Stimulated activated CD4-positive, alpha-beta T cell treated with anti-CD3 and anti-CD28 coated beads, Interleukin-12 subunit alpha, Interleukin-12 subunit beta, amount 100 ng/mL, for 24 hours (primary cell): ENCODE results near the gene CSDE1.

Experiments
- DNase-seq, 2 experiments: peaks; one replicate each; pipeline ENCODE4 v3.0.0-alpha.2; 2020; ENCODE audit warnings: low read depth in 2 of 2

CSDE1 gene

DNA sequence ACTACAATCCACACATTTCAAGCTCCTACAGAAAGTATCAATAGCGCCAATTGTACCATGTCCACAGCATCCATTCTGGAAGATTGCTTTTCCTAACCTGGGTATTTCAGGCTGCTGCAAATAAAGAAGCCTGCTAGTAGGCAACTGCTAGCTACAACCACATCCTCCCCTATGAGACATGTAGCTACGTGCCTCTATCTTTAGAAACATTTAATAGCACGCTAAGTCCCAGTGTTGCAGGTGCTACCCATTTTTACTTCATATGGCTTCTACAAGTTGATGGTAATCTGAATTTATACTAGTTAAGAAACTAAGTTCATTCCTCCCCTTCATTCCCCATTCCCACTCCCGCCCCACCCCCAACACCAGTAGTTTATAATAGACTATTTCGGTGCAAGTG, 55.0 kb downstream of the CSDE1 start:
- DNase-seq: no peak

- no peak for DNase-seq
These were observed 55.9 kb downstream of the CSDE1 start for GRCh38 chr1:114701931-114702330.

DNA sequence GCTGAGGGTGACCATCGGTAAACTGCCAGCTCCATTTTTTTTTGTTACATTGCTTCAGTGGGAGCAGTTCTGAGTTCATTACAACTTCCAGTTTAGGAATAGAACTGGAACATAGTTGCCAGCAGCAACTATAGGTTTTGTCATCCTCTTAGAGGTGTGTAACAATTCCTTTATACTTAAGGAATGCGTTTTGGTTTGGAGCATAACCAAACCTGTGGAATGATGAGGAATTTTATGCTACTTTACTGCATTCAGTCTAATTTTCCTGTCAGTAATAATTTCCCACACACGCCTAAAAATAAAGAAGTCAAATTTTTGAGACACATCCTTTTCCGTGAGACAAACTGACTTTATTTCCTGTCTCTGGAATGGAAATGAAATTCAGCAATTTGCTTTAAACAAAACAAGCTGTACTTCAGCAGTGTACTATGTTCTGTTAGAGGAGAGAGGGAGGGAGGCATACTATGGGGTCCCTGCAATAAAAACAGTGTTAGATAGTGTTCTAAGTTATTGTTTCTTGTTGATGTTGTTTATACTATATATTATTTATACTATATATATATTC, 57.7 kb downstream of the CSDE1 start:
- DNase-seq: no peak

DNA sequence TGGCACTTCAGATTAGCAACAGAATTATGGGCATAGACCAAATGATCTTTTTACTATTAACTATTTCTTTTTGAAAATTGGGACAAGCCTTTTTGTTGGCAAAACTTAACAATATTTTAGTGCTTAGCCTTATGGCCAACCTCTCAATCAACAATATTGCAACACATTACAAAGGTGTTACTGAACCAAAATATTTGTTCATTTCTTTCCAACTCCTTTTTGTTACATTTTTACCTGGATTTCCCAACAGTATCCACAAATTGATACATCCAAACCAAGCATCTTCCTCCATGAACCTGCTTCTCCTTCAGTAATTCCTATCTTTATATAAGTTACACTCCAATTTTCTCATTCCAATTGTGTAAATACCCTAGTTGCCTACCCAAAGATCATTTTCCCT, 61.0 kb downstream of the CSDE1 start:
- DNase-seq: no peak

DNA sequence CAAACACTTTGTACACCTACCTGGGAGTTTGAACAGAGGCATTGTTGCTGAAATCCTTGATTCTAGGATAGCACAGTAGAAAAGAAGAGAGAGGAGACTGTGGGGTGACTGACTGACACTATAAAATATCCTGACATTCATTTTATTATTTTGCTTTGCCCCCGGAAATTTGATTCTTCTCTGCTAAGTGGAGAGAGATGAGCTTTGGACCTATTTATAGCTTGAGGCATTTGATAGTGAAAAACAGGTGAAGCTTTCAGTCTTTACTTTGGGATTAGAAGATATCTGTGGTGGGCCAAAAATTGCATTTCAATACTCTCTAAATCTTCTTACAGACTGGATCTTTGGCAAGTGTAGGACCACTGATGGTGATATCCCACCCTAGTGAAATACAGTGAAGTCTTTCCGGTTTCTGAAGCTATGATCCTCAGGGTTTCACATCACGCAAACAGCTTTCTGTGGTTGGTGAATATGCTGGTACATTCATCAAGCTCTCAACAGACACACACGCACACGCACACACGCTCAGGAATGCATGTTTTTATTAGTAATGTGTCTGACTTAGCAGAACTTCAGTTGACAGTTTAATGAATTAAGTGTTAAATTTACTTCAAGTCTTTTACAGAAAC, 62.2 kb downstream of the CSDE1 start, which contains the start of gene AMPD1:
Gene AMPD1 (minus strand): TSS at position 117 of the 629 bp plus-strand sequence. CDS start 75 bp downstream, at position 42.
- no peak for DNase-seq

DNA sequence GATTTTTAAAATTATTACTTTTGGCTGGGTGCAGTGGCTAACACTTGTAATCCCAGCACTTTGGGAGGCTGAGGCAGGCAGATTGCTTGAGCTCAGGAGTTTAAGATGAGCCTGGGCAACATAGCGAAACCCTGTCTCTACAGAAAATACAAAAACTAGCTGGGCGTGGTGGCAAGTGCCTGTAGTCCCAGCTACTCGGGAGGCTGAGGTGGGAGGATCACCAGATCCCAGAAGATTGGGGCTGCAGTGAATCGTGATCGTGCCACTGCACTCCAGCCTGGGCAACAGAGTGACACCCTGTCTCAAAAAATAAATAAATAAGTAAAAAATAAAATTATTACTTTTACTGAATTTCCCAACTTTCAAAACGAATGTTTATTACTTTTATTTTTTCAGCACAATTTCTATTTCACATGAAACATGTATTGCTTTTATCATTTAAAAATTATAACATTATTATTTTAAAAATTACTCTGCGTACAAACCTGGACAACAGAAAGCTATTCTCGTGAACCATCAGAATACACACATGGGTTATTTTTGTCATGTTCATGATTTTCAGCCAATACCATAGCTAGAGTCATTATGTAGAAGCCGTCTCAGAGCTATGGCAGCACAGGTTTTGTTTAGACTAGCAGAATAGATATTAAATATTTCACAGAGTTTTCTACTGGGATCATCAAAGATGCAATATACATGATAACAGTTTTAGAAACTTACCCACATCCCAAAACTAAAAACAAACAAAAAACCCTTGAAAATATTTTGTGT, 63.1 kb downstream of the CSDE1 start:
- no peak for DNase-seq

DNA sequence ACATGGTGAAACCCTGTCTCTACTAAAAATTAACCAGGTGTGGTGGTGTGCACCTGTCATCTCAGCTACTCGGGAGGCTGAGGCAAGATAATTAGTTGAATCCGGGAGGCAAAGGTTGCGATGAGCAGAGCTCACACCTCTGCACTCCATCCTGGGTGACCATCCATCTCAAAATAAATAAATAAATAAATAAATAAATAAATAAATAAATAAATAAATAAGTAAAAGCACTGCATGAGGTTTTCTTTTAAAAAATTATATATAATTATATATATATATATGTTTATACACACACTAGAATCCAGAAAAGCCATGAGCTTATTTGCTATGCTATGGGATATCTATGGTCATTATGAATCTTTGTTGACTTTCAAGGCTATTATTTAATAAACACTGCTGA, 64.8 kb downstream of the CSDE1 start:
- DNase-seq: no peak

GRCh38 chr1:114691061-114691460, 66.7 kb downstream of the CSDE1 start:
- no peak for DNase-seq

DNA sequence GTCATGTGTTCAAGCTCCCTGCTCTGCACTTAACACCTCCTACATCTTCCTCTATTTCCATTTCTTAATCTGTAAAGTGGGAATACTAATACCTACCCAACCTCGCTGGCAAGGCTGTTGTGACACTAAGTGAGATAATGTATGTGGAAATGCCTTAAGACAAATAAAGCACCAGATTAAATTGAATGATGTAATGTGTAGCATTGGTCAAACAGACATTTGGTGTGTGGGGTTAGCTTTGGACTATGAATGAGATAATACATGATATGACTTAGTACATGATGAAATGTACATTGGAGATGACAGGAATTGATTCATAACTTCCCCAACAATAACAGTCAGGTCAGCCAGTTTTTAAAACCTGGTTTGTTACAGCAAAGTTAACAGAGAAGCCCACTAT, 67.6 kb downstream of the CSDE1 start:
- DNase-seq: no peak

GRCh38 chr1:114688526-114688925, 69.3 kb downstream of the CSDE1 start:
- DNase-seq: no peak

DNA sequence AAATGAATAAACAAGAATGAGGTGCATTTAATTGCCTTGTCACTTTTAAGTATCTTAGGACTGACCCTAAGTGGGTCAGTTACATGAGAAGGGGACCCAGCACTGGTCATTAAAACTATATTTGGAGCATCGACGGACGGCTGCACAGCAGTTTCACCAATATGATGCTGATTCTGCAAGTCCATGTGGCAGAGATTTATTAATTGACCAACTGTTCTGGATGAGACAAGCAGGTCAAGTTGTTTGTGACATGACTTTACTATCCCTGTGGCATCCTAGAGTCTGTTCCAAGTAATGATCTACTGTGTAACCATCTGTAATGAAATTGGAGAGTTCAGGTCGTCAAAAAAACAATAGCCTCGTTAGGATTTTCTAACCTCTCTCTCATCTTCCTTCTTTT, 71.9 kb downstream of the CSDE1 start:
- no peak for DNase-seq

DNA sequence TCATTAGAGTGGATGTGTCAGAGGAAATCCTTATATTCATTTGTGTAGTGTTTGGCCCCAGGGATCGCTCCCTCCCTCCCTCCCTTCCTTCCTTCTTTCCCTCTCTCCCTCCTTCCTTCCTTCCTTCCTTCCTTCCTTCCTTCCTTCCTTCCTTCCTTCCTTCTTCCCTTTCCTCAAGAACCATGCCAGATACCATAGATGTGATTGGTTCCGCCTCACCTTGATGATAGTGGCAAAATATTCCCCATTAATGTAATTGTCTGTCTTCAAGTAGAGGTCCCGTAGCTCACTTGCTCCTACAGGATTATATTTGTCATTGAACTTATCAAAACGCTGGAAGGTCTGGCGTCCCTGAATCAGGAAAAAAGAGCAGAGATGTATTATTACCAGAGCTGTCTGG, 80.1 kb downstream of the CSDE1 start:
- DNase-seq: no peak

DNA sequence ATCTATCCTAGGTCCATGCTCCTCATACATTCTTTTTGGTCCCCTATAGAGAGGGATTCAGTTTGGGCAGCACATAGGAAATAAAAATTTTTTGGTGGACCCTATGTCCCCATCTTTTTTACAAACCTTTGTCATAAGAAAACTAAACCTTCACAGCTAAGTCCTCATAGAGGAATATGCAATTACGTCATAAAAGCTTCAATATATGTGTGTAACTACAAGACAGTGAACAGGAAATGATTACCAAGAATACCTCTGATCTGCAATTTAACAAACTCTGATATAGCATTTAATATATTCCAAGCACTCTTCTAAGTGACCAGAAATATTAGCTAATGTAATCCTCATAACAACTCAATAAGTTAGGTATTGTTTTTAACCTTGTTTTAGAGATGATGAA, 81.7 kb downstream of the CSDE1 start:
- DNase-seq: no peak

DNA sequence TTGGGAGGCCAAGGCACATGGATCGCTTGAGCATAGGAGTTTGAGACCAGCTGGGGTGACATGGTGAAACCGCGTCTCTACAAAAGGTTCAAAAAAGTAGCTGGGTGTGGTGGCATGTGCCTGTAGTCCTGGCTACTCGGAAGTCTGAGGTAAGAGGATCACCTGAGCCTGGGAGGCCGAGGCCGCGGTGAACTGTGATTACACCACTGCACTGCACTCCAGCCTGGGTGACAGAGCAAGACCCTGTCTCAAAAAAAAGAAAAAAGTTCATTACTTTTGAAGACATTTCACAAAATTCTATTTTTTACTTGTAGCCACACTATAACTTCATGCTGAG, 85.9 kb downstream of the CSDE1 start:
- DNase-seq: no peak

GRCh38 chr1:114671011-114671938, 86.5 kb downstream of the CSDE1 start:
- no peak for DNase-seq

DNA sequence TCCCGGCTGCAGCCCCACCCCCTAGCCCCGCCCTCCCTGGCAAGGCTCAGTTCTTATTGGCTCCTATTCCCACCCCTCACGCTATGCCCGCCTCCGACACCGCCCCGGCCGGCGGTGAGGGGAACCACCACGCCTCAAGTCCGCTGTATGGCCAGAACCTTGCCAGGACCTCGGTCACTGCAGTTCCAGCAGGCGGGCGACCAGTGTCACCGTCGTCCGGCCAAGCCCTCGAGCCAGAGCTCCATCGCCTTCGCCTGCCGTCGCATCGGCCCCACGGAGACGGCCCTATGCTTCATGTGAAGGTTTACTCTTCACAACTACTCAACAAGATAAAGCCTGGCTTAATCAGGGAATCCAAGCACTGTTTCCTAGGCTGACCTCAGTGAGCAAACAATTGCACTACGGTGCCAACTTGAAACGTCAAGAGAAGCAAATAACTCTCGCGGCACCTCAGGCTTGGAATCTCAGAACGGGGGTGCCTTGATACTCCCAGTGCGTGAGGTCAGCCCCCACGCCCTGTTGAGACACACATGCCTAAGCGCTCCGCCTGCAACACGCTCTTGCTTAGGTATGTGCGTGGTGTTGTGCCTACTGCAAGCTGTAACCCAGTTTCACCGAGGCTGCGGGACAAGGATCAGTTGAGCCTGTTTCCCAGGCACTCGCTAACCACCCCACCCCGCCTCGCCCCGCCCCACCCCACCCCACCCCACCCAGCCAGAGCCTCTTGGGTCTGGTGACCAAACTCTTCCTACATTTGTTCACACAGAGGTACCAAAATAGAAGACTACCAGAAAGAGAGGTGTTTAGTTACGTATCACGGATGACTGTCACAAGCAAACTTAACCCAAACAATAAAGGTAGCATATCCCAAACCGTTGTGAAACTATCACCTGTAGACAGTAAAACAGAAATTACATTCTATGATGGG, 87.4 kb downstream of the CSDE1 start:
- DNase-seq: peak; percentile 70 to 90

- no peak for DNase-seq
These were observed 88.2 kb downstream of the CSDE1 start, which contains the start of gene DENND2C for GRCh38 chr1:114669562-114670082. Gene DENND2C, minus strand, starts transcription at chr1:114670049. Its CDS starts 44,065 bp downstream, at chr1:114625984.

DNA sequence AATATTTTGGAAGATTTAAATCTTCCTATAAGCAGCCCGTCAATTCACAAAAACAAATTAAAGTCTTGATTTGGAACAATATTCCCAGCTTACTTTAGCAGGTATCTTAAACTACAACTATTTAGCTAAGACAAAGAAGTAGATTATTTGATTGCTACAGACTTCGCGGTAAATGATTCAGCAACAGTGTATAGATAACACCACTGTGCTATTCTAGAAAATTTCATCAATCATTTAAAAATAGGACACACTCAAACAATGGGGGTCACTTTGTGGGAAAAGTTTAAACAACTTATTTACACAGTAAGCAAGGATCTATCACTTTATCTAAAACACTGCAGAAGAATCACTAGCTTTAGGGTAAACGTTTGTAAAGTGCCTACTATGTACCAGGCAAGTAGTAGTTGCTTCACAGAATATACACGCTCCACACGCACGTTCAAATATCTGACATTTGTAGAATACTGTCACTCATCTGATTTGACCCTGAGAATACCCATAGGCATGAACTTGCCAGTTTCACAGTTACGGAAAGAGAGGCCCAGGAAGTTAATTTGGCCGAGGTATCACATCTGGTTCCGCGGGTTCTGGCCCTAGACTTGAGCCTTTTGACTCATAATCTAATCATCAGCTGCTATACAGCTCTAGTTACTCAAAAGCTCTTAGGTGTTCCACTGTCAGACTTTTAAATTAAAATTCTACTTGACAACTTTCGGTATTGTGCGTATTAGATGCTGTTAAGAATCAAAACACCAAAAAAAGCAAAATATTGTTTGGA, 88.8 kb downstream of the CSDE1 start:
- DNase-seq: no peak

- no peak for DNase-seq
These were observed 89.4 kb downstream of the CSDE1 start for GRCh38 chr1:114668373-114668772.

- no peak for DNase-seq
These were observed 90.8 kb downstream of the CSDE1 start for GRCh38 chr1:114666954-114667353.
